Measurements from ENCODE around the gene BOK. TPM values are rescaled to one million over a fixed set of nuclear protein-coding genes. Genes with fewer than 3 reads are reported as not detected.

The BOK gene
- total RNA-seq, 2 donors from 2014 or later: 33.2 to 62.3 TPM

DNA sequence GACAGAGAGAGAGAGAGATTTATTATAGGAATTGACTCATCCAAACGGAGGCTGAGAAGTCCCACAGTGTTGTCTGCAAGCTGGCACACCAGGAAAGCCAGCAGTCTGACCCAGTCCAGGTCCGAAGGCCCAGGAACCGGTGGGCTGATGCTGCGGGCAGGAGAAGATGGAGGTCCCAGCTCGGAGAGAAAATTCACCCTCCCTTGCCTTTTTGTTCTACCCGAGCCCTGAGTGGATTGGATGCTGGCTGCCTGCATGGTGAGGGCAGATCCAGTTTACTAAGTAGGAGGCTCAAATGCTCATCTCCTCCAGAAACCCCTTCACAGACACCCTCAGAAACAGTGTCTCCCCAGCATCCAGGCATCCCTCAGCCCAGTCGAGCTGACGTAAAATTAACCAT, 28.0 kb upstream of the BOK start:
- ATAC-seq (no peak), DNase-seq (no peak)
- WGBS, 2 donors: 69 to 82% methylated on average over 4 to 8 of the region's 8 CpGs
- TF ChIP-seq, protein P1, sequence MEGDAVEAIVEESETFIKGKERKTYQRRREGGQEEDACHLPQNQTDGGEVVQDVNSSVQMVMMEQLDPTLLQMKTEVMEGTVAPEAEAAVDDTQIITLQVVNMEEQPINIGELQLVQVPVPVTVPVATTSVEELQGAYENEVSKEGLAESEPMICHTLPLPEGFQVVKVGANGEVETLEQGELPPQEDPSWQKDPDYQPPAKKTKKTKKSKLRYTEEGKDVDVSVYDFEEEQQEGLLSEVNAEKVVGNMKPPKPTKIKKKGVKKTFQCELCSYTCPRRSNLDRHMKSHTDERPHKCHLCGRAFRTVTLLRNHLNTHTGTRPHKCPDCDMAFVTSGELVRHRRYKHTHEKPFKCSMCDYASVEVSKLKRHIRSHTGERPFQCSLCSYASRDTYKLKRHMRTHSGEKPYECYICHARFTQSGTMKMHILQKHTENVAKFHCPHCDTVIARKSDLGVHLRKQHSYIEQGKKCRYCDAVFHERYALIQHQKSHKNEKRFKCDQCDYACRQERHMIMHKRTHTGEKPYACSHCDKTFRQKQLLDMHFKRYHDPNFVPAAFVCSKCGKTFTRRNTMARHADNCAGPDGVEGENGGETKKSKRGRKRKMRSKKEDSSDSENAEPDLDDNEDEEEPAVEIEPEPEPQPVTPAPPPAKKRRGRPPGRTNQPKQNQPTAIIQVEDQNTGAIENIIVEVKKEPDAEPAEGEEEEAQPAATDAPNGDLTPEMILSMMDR (IDR thresholded peaks at IDR 0.05): no peak
- Histone ChIP-seq H3K27me3 (no peaks in the 10 kb centered on the region), H3K27ac (no peak overlapping the region), H3K4me1 (no peaks in the 10 kb centered on the region), H3K4me3 (no peak overlapping the region), H3K9me3 (no peaks in the 10 kb centered on the region), H3K36me3 (replicated peaks in 1 of 2; ENCODE audit: insufficient read depth in 1 of 2, low read depth in 2 of 2) (no peaks in the 10 kb centered on the region)
- intact Hi-C loops (cut with DNase I): no loop called here

DNA sequence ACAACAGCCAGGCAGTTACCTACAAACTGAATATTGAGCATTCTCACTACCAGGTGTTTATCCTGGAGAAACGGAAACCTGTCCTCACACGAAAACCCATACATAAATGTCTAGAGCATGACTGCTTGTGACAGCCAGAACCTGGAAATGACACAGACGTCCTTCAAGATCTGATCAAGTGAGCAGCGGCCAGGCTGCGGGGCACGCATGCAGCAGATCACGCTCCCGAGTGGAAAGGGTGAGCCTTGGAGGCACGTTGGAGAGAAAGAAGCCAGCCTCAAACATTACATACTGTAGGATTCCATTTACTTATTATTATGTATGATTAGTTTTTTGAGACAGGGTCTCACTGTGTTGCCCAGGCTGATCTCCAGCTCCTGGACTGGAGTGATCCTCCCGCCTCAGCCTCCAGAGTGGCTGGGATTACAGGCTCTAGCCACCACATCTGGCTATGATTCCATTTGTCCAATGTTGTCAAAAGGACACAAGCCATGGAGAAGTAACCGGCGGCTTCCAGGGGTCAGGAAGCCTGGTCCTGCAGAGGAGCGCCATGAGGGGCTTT, 27.3 kb upstream of the BOK start:
- Histone ChIP-seq H3K27ac (no peak overlapping the region), H3K4me1 (no peaks in the 10 kb centered on the region), H3K27me3 (no peaks in the 10 kb centered on the region), H3K4me3 (no peak overlapping the region), H3K36me3 (replicated peaks in 1 of 2; ENCODE audit: insufficient read depth in 1 of 2, low read depth in 2 of 2) (no peaks in the 10 kb centered on the region), H3K9me3 (no peaks in the 10 kb centered on the region)
- intact Hi-C loops (cut with DNase I): no loop called here
- ATAC-seq: no peak
- DNase-seq: no peak
- 65 to 75% methylated on average over 11 to 13 of the region's 13 CpGs for WGBS, 2 donors
- no peak for TF ChIP-seq POLR2A (IDR thresholded peaks at IDR 0.05)
- TF ChIP-seq, protein P1 (IDR thresholded peaks at IDR 0.05): no peak

DNA sequence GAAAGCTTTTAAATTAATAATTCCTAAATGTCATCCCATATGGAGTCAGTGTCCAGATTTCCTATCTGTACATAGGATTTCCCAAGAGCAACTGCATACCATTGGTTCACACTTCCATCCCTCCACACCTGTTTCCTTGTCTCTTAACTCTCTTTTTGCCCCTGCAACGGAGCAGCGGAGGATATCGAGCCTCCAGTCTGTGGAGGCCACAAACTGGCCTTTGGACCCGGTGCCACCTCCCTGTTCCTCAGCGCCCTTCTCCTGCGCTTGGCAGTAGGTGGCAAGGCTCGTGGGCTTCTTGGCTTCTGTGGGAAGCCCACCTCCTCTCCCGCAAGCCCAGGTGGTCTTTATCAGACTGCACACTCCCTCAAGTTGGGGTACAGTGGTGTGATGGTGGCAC, 26.4 kb upstream of the BOK start:
- intact Hi-C loops (cut with DNase I): no loop called here
- Histone ChIP-seq H3K4me1 (no peaks in the 10 kb centered on the region), H3K27ac (no peak overlapping the region), H3K4me3 (no peak overlapping the region), H3K36me3 (replicated peaks in 1 of 2; ENCODE audit: insufficient read depth in 1 of 2, low read depth in 2 of 2) (no peaks in the 10 kb centered on the region), H3K9me3 (no peaks in the 10 kb centered on the region), H3K27me3 (no peaks in the 10 kb centered on the region)
- TF ChIP-seq POLR2A (IDR thresholded peaks at IDR 0.05): no peak
- TF ChIP-seq, protein P1 (IDR thresholded peaks at IDR 0.05): no peak
- DNase-seq (no peak), ATAC-seq (no peak)
- 89 to 96% methylated on average over 7 to 8 of the region's 8 CpGs for WGBS, 2 donors

DNA sequence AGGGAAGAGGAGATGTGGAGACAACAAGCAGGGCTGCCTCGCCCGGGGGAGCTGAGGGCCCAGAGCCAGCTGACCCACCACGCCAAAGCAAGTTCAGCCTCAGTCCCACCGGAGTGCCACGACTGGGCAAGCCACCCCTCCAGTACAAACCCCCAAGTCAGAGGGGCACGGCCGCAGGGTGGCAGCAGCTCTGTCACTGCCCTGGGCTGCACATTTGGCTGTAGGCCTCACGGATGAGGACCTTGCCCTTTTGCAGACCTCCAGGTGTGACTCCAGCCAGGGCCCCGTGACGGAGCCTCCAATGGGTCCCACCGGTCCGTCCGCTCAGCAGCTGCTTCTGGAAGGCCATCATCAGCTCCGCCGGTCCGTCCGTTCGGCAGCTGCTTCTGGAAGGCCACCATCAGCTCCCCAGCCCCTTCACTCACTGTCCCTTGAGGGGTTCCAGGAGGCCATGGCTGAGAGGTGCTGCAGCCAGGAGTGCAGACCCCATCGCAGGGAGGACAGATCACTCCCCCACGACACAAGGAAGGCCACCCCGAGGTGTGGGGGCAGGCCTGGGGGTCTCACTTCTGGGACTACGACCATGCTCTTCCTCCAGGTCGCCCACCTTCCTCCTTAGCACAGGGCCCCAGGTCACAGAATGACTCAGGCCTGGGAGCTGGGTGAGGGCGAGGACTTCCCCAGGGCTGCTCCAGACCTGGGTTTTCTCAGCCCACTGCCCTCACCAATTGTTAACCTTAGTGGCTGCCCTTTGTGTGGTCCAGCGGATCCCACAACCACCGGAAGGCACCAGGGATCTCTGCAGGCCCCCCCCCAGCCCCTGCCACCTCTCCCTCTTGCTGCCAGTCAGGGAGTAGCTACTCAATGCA, 25.6 kb upstream of the BOK start:
- Histone ChIP-seq H3K27me3 (no peaks in the 10 kb centered on the region), H3K9me3 (no peaks in the 10 kb centered on the region), H3K4me3 (no peak overlapping the region), H3K36me3 (replicated peaks in 1 of 2; ENCODE audit: insufficient read depth in 1 of 2, low read depth in 2 of 2) (no peaks in the 10 kb centered on the region), H3K4me1 (no peaks in the 10 kb centered on the region), H3K27ac (no peak overlapping the region)
- intact Hi-C loops (cut with DNase I): no loop called here
- no peak for ATAC-seq
- DNase-seq: no peak
- TF ChIP-seq, protein P1 (IDR thresholded peaks at IDR 0.05): no peak
- no peak for TF ChIP-seq POLR2A (IDR thresholded peaks at IDR 0.05)
- WGBS, 2 donors: 71 to 91% methylated on average over 15 to 16 of the region's 26 CpGs

Measured in body of pancreas (tissue), 4 donors.